Measurements from ENCODE around the gene LCA5L. TPM values are rescaled to one million over a fixed set of nuclear protein-coding genes. Genes with fewer than 3 reads are reported as not detected.
"Not testable (repeated sequence)": the region's sequence is repeated elsewhere in the genome, so short reads cannot be mapped to it uniquely, and the experiment has no call there.

LCA5L gene
- total RNA-seq, 2 experiments from 2014 or later, result 0.27 to 0.36 TPM

- Mint-ChIP-seq H3K27ac (no peak overlapping the region), H3K27me3 (peaks cover 8% of the 10 kb centered on the region), H3K36me3 (no peaks in the 10 kb centered on the region), H3K4me1 (no peaks in the 10 kb centered on the region), H3K4me3 (no peak overlapping the region), H3K9me3 (no peaks in the 10 kb centered on the region)
- DNase-seq, result no peak
Measured at GRCh38 chr21:39430457-39430856, 15.1 kb downstream of the LCA5L start.

- no peak overlapping the region for H3K4me3 Mint-ChIP-seq
- H3K9me3 Mint-ChIP-seq, result no peaks in the 10 kb centered on the region
- peaks cover 8% of the 10 kb centered on the region for H3K27me3 Mint-ChIP-seq
- DNase-seq, result no peak
- no peak overlapping the region for H3K27ac Mint-ChIP-seq
- no peaks in the 10 kb centered on the region for H3K4me1 Mint-ChIP-seq
- no peaks in the 10 kb centered on the region for H3K36me3 Mint-ChIP-seq
Measured at GRCh38 chr21:39430016-39430415, 15.6 kb downstream of the LCA5L start.

- Mint-ChIP-seq H3K27ac (no peak overlapping the region), H3K27me3 (peaks cover 8% of the 10 kb centered on the region), H3K9me3 (no peaks in the 10 kb centered on the region), H3K36me3 (no peaks in the 10 kb centered on the region), H3K4me3 (no peak overlapping the region), H3K4me1 (no peaks in the 10 kb centered on the region)
- no peak for DNase-seq
Measured at GRCh38 chr21:39429445-39429844, 16.1 kb downstream of the LCA5L start.

DNA sequence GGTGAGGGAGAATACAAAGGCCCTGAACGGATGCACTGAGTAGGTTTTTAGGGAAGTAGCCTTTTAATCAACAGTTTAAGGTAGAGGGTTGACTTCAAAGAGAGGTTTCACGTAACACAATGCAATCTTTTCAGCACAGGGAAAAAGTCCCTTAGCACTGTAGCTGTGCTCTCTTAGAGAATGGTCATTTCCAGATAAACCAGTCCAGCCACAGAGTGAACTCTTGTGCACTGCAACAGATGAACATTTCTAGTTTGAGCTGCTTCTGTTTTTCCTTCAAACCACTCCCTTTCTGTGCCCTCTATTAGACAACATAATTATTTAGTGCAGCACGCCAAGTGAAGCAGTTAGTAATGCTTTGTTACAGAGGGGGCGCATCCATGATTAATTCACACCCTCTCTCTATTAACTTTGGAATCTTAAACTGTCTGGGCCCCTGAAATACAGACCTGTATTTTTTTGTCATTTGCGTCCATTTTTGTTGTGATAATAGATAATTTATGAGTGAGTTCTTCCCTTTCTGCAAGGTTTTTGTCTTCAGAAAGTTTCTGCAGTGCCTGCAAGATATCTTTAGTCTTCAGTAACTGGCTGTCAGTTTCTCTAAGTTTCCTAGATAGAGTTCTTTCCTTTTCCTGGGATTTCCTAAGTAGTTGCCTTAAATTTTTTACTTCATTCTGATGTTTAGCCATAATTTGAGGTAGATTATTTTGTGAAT lies 22.9 kb downstream of the LCA5L start:
- H3K4me3 Mint-ChIP-seq, result no peak overlapping the region
- H3K27me3 Mint-ChIP-seq, result no peaks in the 10 kb centered on the region
- no peaks in the 10 kb centered on the region for H3K4me1 Mint-ChIP-seq
- no peaks in the 10 kb centered on the region for H3K36me3 Mint-ChIP-seq
- H3K9me3 Mint-ChIP-seq, result no peaks in the 10 kb centered on the region
- no peak overlapping the region for H3K27ac Mint-ChIP-seq
- DNase-seq, result no peak

- not testable (repeated sequence) for H3K27me3 Mint-ChIP-seq, H3K9me3 Mint-ChIP-seq, H3K4me1 Mint-ChIP-seq, DNase-seq, H3K36me3 Mint-ChIP-seq, H3K27ac Mint-ChIP-seq, H3K4me3 Mint-ChIP-seq
Measured at GRCh38 chr21:39419204-39419603, 26.4 kb downstream of the LCA5L start.

GRCh38 chr21:39406065-39406464 lies 39.5 kb downstream of the LCA5L start:
- DNase-seq, result no peak

GRCh38 chr21:39400173-39400572 lies 45.4 kb downstream of the LCA5L start:
- Mint-ChIP-seq H3K27me3 (no peaks in the 10 kb centered on the region), H3K36me3 (peaks cover 2% of the 10 kb centered on the region), H3K9me3 (no peaks in the 10 kb centered on the region), H3K27ac (no peak overlapping the region), H3K4me1 (no peaks in the 10 kb centered on the region), H3K4me3 (no peak overlapping the region)
- no peak for DNase-seq

More at GRCh38 chr21:39406065-39406464, 39.5 kb downstream of the LCA5L start:
- no peaks in the 10 kb centered on the region for H3K4me1 Mint-ChIP-seq
- H3K27ac Mint-ChIP-seq, result no peak overlapping the region
- H3K9me3 Mint-ChIP-seq, result peaks cover 6% of the 10 kb centered on the region
- H3K27me3 Mint-ChIP-seq, result no peaks in the 10 kb centered on the region
- H3K36me3 Mint-ChIP-seq, result peaks cover 19% of the 10 kb centered on the region
- H3K4me3 Mint-ChIP-seq, result no peak overlapping the region

- Mint-ChIP-seq H3K36me3 (peaks cover 7% of the 10 kb centered on the region), H3K27ac (no peak overlapping the region), H3K4me3 (no peak overlapping the region), H3K27me3 (no peaks in the 10 kb centered on the region), H3K4me1 (no peaks in the 10 kb centered on the region), H3K9me3 (no peaks in the 10 kb centered on the region)
- no peak for DNase-seq
Measured at GRCh38 chr21:39397646-39398385, 47.8 kb downstream of the LCA5L start.

DNA sequence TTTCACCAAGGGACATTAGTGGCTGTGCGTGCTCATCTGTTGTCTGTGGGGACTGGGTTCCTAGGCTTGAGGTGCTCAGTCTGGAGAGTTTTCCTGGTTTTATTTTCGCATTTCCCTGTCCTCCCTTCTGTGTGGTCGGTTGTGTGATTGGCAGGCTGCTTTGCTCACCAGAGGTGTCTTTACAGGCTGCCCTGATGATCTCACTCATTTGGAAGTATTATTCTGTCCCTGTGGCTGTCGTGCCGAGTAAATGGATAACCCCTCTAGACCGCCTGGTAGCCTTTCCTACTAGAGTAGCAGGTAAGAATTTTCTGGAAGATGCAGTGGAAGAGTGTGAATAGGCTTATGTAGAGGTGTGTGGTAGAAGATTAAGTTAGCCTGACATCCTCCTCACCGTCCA lies 52.6 kb downstream of the LCA5L start:
- Mint-ChIP-seq H3K36me3 (peaks cover 16% of the 10 kb centered on the region), H3K27ac (no peak overlapping the region), H3K4me3 (no peak overlapping the region), H3K9me3 (no peaks in the 10 kb centered on the region), H3K4me1 (peaks cover 9% of the 10 kb centered on the region), H3K27me3 (no peaks in the 10 kb centered on the region)
- no peak for DNase-seq

GRCh38 chr21:39390212-39390765 lies 55.3 kb downstream of the LCA5L start:
- H3K4me1 Mint-ChIP-seq, result peaks cover 23% of the 10 kb centered on the region
- H3K27ac Mint-ChIP-seq, result no peak overlapping the region
- no peaks in the 10 kb centered on the region for H3K9me3 Mint-ChIP-seq
- no peak overlapping the region for H3K4me3 Mint-ChIP-seq
- no peak for DNase-seq
- H3K27me3 Mint-ChIP-seq, result no peaks in the 10 kb centered on the region
- H3K36me3 Mint-ChIP-seq, result peaks cover 16% of the 10 kb centered on the region

GRCh38 chr21:39388811-39389155 lies 56.8 kb downstream of the LCA5L start:
- no peak for DNase-seq
- H3K4me3 Mint-ChIP-seq, result peak overlapping the region; percentile 85
- H3K27me3 Mint-ChIP-seq, result no peaks in the 10 kb centered on the region
- peaks cover 31% of the 10 kb centered on the region for H3K4me1 Mint-ChIP-seq
- H3K9me3 Mint-ChIP-seq, result no peaks in the 10 kb centered on the region
- no peak overlapping the region for H3K27ac Mint-ChIP-seq
- peaks cover 16% of the 10 kb centered on the region for H3K36me3 Mint-ChIP-seq

DNA sequence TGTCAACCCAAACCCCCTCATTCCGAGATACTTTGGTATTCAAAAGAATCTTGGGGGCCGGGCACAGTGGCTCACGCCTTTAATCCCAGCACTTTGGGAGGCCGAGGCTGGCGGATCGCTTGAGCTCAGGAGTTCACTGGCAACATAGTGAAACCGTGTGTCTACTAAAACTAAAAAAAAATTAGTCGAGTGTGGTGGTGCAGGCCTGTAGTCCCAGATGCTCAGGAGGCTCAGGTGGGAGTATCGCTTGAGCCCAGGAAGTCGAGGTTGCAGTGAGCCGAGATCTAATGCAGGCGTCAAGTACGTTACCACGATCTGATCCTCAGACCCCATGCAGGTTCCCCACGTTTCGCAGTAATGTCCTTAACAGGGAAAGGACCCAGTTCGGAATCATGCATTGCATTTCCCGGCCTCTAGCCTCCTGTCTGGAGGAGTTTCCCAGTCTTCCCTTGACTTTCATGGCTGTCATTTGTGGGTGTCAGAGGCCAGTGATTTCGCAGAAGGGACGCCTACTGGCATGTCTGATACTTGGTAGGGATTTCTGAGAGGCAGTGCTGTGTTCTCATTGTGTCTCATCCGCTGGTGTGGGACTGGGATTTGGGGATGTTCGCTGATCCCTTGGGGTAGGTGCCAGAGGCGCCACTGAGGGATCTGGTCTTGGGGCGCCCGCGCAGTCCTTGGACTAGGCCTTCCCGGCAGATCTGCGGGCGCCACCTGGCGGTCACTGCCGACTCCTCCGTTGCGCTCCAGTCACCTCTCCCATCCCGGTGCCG lies 57.4 kb downstream of the LCA5L start:
- H3K27ac Mint-ChIP-seq, result peak overlapping the region; percentile 94
- peak; percentile 88 for DNase-seq
- H3K4me3 Mint-ChIP-seq, result peak overlapping the region; percentile 85
- peaks cover 12% of the 10 kb centered on the region for H3K36me3 Mint-ChIP-seq
- no peaks in the 10 kb centered on the region for H3K27me3 Mint-ChIP-seq
- H3K9me3 Mint-ChIP-seq, result no peaks in the 10 kb centered on the region
- peaks cover 31% of the 10 kb centered on the region for H3K4me1 Mint-ChIP-seq

GRCh38 chr21:39387461-39388037 lies 58.0 kb downstream of the LCA5L start:
- Mint-ChIP-seq H3K36me3 (peaks cover 8% of the 10 kb centered on the region), H3K4me1 (peaks cover 31% of the 10 kb centered on the region), H3K9me3 (no peaks in the 10 kb centered on the region), H3K27me3 (no peaks in the 10 kb centered on the region), H3K4me3 (peak overlapping the region; percentile 85), H3K27ac (peak overlapping the region; percentile 94)
- DNase-seq, result peak; percentile 90

DNA sequence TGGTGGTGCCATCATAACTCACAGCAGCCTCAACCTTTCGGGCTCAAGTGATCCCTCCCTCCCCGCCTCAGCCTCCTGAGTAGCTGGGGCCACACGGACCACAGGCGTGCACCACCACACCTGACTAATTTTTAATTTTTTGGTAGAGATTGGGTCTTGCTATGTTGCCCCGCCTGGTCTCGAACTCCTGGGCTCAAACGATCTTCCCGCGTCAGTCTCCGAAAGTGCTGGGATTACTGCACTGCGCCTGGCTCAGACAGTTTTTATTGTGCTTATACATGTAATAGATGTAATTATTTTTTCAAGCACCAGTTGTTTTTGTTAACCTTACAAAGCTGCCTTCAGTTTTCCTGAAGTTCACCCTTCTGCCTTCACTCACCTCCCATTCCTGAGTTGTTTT lies 58.7 kb downstream of the LCA5L start:
- Mint-ChIP-seq H3K4me3 (peak overlapping the region; percentile 85), H3K27ac (peak overlapping the region; percentile 94), H3K9me3 (no peaks in the 10 kb centered on the region), H3K4me1 (peaks cover 33% of the 10 kb centered on the region), H3K27me3 (no peaks in the 10 kb centered on the region), H3K36me3 (peaks cover 6% of the 10 kb centered on the region)
- DNase-seq, result no peak

- Mint-ChIP-seq H3K27me3 (no peaks in the 10 kb centered on the region), H3K4me3 (peak overlapping the region; percentile 71), H3K27ac (peak overlapping the region; percentile 77), H3K9me3 (no peaks in the 10 kb centered on the region), H3K36me3 (peaks cover 5% of the 10 kb centered on the region), H3K4me1 (peaks cover 35% of the 10 kb centered on the region)
- peak; percentile 23 for DNase-seq
Measured at GRCh38 chr21:39386194-39386593, 59.4 kb downstream of the LCA5L start.

Measured in activated naive CD8-positive, alpha-beta T cell treated with anti-CD3 and anti-CD28 coated beads for 36 hours (primary cell).